GM12801 (cell line): Measurements from ENCODE around the gene STAMBP.

ENCODE experiments used
- TF ChIP-seq, protein P1 (sequence below): IDR thresholded peaks from one replicate; pipeline ENCODE4 v1.5.1; 2011; ENCODE audit warnings: control low read depth; ENCODE audit not compliant: insufficient read length; ENCODE audit errors: extremely low read depth

Gene STAMBP

DNA sequence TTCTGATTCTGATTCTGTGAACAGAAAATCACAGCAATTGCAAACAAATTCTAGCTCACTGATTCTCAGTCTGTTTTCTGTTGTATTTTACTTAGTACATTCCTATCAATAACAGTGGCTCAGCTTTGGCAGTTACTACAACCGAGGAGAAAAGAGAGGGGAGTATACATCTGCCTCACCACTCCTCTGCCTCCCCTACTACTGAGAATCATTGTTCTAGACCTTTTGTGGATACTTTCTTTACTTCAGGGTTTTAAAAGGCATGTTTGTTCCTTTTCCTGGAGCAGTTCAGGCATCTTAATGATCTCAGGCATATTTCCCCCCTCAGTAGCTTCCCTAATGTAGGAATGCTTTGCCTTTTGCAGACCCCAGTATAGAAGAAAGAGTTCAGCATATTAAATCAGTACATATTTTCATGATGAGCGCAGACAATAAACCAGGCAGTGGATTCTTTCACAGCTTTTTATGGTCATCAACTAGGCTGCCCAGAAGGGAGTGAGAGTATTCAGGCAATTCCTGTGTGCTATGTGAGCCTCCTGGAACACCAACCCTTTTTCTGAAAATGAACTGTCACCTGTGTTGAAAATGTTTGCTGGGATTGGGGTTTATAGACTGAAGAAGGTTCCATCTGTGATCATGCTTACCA is 10.3 kb downstream of the STAMBP start:
- TF ChIP-seq, protein P1, sequence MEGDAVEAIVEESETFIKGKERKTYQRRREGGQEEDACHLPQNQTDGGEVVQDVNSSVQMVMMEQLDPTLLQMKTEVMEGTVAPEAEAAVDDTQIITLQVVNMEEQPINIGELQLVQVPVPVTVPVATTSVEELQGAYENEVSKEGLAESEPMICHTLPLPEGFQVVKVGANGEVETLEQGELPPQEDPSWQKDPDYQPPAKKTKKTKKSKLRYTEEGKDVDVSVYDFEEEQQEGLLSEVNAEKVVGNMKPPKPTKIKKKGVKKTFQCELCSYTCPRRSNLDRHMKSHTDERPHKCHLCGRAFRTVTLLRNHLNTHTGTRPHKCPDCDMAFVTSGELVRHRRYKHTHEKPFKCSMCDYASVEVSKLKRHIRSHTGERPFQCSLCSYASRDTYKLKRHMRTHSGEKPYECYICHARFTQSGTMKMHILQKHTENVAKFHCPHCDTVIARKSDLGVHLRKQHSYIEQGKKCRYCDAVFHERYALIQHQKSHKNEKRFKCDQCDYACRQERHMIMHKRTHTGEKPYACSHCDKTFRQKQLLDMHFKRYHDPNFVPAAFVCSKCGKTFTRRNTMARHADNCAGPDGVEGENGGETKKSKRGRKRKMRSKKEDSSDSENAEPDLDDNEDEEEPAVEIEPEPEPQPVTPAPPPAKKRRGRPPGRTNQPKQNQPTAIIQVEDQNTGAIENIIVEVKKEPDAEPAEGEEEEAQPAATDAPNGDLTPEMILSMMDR, result no peak

DNA sequence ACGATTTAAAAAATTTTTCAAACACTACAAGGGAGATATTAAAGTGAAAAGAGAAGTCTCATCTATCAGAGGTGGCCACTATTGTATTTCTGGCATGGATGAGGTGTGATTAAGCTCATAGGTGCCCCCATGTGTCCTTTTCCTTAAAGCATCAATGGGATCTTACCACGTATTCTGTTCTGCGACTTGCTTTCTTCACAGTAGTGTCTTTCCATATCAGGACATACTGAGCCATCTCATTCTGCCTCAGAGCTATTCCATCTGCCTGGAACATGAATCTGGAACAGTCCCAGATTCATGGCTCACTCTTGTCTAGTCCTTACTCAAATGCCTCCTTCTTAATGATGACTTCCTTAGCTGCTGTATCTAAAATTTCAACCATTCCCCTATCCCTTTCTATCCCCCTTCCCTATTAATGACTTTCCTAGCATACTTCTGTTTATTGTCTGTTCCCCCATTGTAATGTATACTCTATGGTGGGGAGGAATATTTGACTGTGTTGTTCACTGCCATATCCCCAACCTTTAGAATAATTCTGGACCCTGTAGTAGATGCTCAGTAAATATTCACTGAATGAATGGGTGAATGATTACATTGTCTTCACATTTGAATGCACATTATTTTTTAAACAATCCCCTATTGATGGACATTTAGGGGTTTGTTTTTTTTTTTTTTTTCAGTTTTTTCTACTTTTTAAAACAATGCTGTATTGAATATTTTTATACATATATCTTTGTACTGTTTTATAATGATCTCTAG is 11.1 kb downstream of the STAMBP start:
- TF ChIP-seq, protein P1, result no peak

DNA sequence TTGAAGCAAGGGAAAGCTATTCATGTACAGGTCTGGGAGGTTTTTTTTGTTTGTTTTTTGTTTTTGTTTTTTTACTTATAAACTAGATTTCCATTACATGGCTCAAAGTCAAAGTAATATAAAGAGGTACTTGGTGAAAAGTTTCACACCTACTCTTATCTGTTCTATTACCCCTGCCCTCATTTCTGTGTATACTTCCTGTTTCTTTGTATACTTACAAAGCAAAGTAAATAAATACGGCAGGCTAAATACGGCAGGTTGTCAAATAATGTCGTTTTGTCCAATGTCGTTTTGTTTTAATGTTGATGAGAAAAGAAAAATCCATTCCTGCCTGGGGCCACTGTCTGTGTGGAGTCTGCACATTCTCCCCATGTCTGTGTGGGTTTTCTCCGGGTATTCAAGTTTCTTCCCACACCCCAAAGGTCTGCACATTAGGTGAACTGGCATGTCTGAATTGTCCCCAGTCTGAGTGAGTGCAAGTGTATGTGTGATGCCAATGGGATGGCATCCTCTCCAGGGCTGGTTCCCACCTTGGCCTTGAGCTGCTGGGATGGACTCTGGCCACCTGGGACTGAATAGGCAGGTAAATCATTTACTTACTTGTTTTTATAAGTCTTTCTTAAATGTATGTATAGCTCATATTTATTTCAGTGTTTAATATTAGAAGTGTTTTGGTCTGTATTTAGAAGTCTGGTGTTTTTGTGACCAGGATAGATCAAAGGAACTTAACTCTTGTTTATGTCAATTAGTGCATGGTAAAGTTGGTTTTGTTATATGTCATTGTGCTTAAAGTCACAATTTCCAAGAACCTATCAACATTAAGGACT is 13.4 kb downstream of the STAMBP start:
- TF ChIP-seq, protein P1, result no peak

DNA sequence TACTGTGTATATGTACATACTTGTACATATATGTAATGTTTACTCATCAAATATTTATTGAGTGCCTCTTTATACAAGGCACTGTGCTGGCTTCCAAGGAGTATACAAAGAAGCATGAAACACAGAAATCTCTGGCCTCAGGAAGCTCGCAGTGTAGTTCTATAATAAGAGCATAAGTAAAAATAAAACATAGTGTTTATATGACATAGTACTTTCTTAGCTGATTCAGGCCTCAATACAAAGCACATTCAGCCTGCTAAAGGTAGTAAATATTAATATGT is 13.9 kb downstream of the STAMBP start:
- TF ChIP-seq, protein P1, result no peak

DNA sequence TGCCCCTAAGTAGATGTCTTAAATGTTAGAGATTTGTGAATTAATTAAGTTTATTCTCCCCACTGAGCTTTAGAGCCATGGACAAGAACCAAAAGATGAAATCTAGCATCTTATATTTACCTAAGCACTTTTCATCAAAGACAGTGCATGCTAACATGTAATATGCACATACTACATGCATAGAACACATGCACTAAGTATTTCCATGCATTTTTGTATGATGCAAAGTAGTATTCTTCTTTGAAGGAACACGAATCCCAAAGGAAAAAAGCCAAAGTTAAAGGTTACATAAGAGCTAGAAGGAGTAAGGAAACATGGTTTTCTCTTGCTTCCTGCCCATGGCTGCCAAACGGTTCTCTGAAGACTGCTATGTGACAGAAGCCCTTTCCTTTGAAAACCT is 15.3 kb downstream of the STAMBP start:
- TF ChIP-seq, protein P1, result no peak

DNA sequence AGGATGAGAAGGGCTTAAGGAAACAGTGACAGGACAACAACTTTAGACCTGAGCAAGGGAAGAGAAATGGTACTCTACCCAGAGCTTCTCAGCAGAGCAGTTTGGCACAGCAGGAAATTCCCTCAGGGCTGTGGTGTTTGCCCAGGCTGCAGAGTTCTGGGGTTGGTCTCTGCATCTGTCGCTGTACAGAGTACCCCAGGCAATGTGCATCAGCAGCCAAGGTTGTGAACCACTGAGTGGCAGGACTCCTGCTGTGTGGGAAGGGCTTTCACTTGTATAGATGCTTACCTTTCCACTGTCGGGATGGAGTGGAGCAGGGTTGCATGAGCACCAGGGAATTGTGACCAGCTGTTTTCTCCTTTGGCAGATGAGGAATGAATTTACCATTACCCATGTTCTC is 21.2 kb downstream of the STAMBP start:
- TF ChIP-seq, protein P1, result no peak

DNA sequence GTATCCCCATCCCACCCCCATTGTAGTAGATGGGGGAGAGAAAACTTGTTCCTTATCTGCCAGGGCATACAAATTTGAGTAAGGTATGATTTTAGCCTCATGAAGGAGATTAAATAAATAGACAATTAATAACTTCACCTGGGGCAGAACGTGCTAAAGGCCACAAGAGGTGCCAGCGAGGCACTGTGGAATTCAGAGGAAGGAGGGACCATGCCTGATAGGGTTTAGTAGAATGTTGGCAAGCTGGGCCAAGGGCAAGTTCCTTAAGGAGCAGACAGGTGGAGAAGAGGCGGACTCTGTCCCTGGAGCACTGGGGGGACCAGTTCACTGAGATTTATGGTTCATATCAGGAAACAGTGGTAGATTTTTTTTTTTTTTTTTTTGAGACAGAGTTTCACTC is 22.5 kb downstream of the STAMBP start:
- TF ChIP-seq, protein P1, result no peak
